Neural crest cell (in vitro differentiated cells): ENCODE results near the gene ZFR2. TPM values are rescaled to one million over a fixed set of nuclear protein-coding genes. Genes with fewer than 3 reads are reported as not detected.

Experiments
- DNase-seq: peaks from one replicate; pipeline ENCODE4 v3.0.0; 2021; ENCODE audit warnings: low read depth, mixed read lengths, low spot score
- H3K27ac Mint-ChIP-seq: one replicate; pipeline ENCODE4 v1.8.0; 2021; ENCODE audit warnings: mild to moderate bottlenecking, mixed read lengths; ENCODE audit not compliant: unreplicated experiment
- H3K27me3 Mint-ChIP-seq: 2 replicates; pipeline ENCODE4 v1.8.0; 2021; ENCODE audit warnings: low read depth, mild to moderate bottlenecking, mixed read lengths
- H3K36me3 Mint-ChIP-seq: 2 replicates; pipeline ENCODE4 v1.8.0; 2021; ENCODE audit warnings: low read depth, mild to moderate bottlenecking, mixed read lengths
- H3K4me1 Mint-ChIP-seq: 2 replicates; pipeline ENCODE4 v1.8.0; 2021; ENCODE audit warnings: mixed read lengths
- H3K4me3 Mint-ChIP-seq: one replicate; pipeline ENCODE4 v1.8.0; 2021; ENCODE audit warnings: mild to moderate bottlenecking, mixed read lengths
- H3K9me3 Mint-ChIP-seq: 2 replicates; pipeline ENCODE4 v1.8.0; 2021; ENCODE audit warnings: mixed read lengths
- CTCF ChIP-seq: fragments of 200-600 bp; sonication (generic); conservative IDR thresholded peaks from 2 replicates; pipeline ENCODE4 v1.5.0; 2021; ENCODE audit warnings: antibody characterized with exemption, mild to moderate bottlenecking
- total RNA-seq: library from RNA; stranded (reverse); gene quantifications from 2 replicates; pipeline ENCODE4 v1.2.1, GENCODE V29; 2021

ZFR2 gene
- total RNA-seq, 1 donor from 2014 or later, result 4.2 TPM

GRCh38 chr19:3907626-3908265, 38.9 kb upstream of the ZFR2 start:
- H3K27me3 Mint-ChIP-seq, result no peaks in the 10 kb centered on the region
- peaks cover 8% of the 10 kb centered on the region for H3K36me3 Mint-ChIP-seq
- no peaks in the 10 kb centered on the region for H3K4me1 Mint-ChIP-seq
- no peak overlapping the region for H3K4me3 Mint-ChIP-seq
- no peak for DNase-seq
- TF ChIP-seq CTCF, result no peak
- no peaks in the 10 kb centered on the region for H3K9me3 Mint-ChIP-seq
- H3K27ac Mint-ChIP-seq, result no peak overlapping the region

GRCh38 chr19:3904233-3904632, 35.4 kb upstream of the ZFR2 start:
- Mint-ChIP-seq H3K27ac (no peak overlapping the region), H3K27me3 (no peaks in the 10 kb centered on the region), H3K36me3 (peaks cover 2% of the 10 kb centered on the region), H3K9me3 (no peaks in the 10 kb centered on the region), H3K4me3 (no peak overlapping the region), H3K4me1 (no peaks in the 10 kb centered on the region)
- no peak for DNase-seq
- no peak for TF ChIP-seq CTCF

- no peak for TF ChIP-seq CTCF
- H3K4me3 Mint-ChIP-seq, result no peak overlapping the region
- H3K27me3 Mint-ChIP-seq, result no peaks in the 10 kb centered on the region
- H3K9me3 Mint-ChIP-seq, result no peaks in the 10 kb centered on the region
- no peaks in the 10 kb centered on the region for H3K4me1 Mint-ChIP-seq
- no peak overlapping the region for H3K27ac Mint-ChIP-seq
- H3K36me3 Mint-ChIP-seq, result peaks cover 3% of the 10 kb centered on the region
- no peak for DNase-seq
These were observed 33.6 kb upstream of the ZFR2 start for GRCh38 chr19:3902317-3902973.

- no peak overlapping the region for H3K27ac Mint-ChIP-seq
- TF ChIP-seq CTCF, result no peak
- no peaks in the 10 kb centered on the region for H3K9me3 Mint-ChIP-seq
- H3K4me3 Mint-ChIP-seq, result no peak overlapping the region
- no peak for DNase-seq
- peaks cover 3% of the 10 kb centered on the region for H3K36me3 Mint-ChIP-seq
- no peaks in the 10 kb centered on the region for H3K27me3 Mint-ChIP-seq
- no peaks in the 10 kb centered on the region for H3K4me1 Mint-ChIP-seq
These were observed 30.9 kb upstream of the ZFR2 start for GRCh38 chr19:3899531-3900294.

GRCh38 chr19:3898426-3898825, 29.6 kb upstream of the ZFR2 start:
- TF ChIP-seq CTCF, result no peak

More at GRCh38 chr19:3898426-3898825, 29.6 kb upstream of the ZFR2 start:
- no peak overlapping the region for H3K27ac Mint-ChIP-seq
- H3K27me3 Mint-ChIP-seq, result no peaks in the 10 kb centered on the region
- H3K4me3 Mint-ChIP-seq, result no peak overlapping the region
- H3K9me3 Mint-ChIP-seq, result no peaks in the 10 kb centered on the region
- no peaks in the 10 kb centered on the region for H3K4me1 Mint-ChIP-seq
- peaks cover 3% of the 10 kb centered on the region for H3K36me3 Mint-ChIP-seq
- no peak for DNase-seq
